ENCODE measurements around the gene PRKAR2A. TPM values are rescaled to one million over a fixed set of nuclear protein-coding genes. Genes with fewer than 3 reads are reported as not detected.
"Not testable (repeated sequence)": the region's sequence is repeated elsewhere in the genome, so short reads cannot be mapped to it uniquely, and the experiment has no call there.

Gene PRKAR2A
- total RNA-seq, 1 donor = 47.4 TPM

- Histone ChIP-seq H4K20me1 (ENCODE audit: insufficient read depth, low read length) (no peaks in the 10 kb centered on the region), H3K4me2 (ENCODE audit: insufficient read depth, low read length) (no peak overlapping the region), H2AFZ (ENCODE audit: low read length) (no peak overlapping the region), H3K4me3 (ENCODE audit: insufficient read depth, low read length) (no peak overlapping the region), H3K27me3 (ENCODE audit: insufficient read depth, low read length) (no peaks in the 10 kb centered on the region), H3K27ac (ENCODE audit: low read depth, low read length) (no peak overlapping the region), H3K36me3 (ENCODE audit: insufficient read depth, low read length) (peaks cover 40% of the 10 kb centered on the region), H3K9me3 (ENCODE audit: low read depth, low read length) (no peaks in the 10 kb centered on the region), H3K4me1 (ENCODE audit: insufficient read depth, low read length) (no peaks in the 10 kb centered on the region), H3K79me2 (ENCODE audit: insufficient read depth, low read length) (no peaks in the 10 kb centered on the region)
- TF ChIP-seq, protein P1, sequence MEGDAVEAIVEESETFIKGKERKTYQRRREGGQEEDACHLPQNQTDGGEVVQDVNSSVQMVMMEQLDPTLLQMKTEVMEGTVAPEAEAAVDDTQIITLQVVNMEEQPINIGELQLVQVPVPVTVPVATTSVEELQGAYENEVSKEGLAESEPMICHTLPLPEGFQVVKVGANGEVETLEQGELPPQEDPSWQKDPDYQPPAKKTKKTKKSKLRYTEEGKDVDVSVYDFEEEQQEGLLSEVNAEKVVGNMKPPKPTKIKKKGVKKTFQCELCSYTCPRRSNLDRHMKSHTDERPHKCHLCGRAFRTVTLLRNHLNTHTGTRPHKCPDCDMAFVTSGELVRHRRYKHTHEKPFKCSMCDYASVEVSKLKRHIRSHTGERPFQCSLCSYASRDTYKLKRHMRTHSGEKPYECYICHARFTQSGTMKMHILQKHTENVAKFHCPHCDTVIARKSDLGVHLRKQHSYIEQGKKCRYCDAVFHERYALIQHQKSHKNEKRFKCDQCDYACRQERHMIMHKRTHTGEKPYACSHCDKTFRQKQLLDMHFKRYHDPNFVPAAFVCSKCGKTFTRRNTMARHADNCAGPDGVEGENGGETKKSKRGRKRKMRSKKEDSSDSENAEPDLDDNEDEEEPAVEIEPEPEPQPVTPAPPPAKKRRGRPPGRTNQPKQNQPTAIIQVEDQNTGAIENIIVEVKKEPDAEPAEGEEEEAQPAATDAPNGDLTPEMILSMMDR (IDR thresholded peaks at IDR 0.05; ENCODE audit: extremely low read depth, low read depth, low read length) = no peak
- peak; percentile 36 for DNase-seq (ENCODE audit: insufficient read length, low spot score, missing footprints)
Measured at GRCh38 chr3:48762816-48763215, 84.9 kb downstream of the PRKAR2A start.

- peaks cover 35% of the 10 kb centered on the region for H3K36me3 ChIP-seq (ENCODE audit: insufficient read depth, low read length)
- DNase-seq (ENCODE audit: insufficient read length, low spot score, missing footprints); H3K4me3 ChIP-seq (ENCODE audit: insufficient read depth, low read length); H2AFZ ChIP-seq (ENCODE audit: low read length); H3K9me3 ChIP-seq (ENCODE audit: low read depth, low read length); H3K27ac ChIP-seq (ENCODE audit: low read depth, low read length); H3K4me1 ChIP-seq (ENCODE audit: insufficient read depth, low read length); H3K27me3 ChIP-seq (ENCODE audit: insufficient read depth, low read length); H3K4me2 ChIP-seq (ENCODE audit: insufficient read depth, low read length); H4K20me1 ChIP-seq (ENCODE audit: insufficient read depth, low read length); H3K79me2 ChIP-seq (ENCODE audit: insufficient read depth, low read length): not testable (repeated sequence)
Measured at GRCh38 chr3:48759991-48760540, 87.6 kb downstream of the PRKAR2A start.

- not testable (repeated sequence) for H3K79me2 ChIP-seq (ENCODE audit: insufficient read depth, low read length); H4K20me1 ChIP-seq (ENCODE audit: insufficient read depth, low read length); DNase-seq (ENCODE audit: insufficient read length, low spot score, missing footprints); H3K27ac ChIP-seq (ENCODE audit: low read depth, low read length); H3K4me2 ChIP-seq (ENCODE audit: insufficient read depth, low read length); H3K9me3 ChIP-seq (ENCODE audit: low read depth, low read length); H2AFZ ChIP-seq (ENCODE audit: low read length); H3K4me1 ChIP-seq (ENCODE audit: insufficient read depth, low read length); H3K27me3 ChIP-seq (ENCODE audit: insufficient read depth, low read length); H3K4me3 ChIP-seq (ENCODE audit: insufficient read depth, low read length)
- H3K36me3 ChIP-seq (ENCODE audit: insufficient read depth, low read length) = peaks cover 30% of the 10 kb centered on the region
Measured at GRCh38 chr3:48759531-48759930, 88.1 kb downstream of the PRKAR2A start.

- no peak overlapping the region for H3K4me2 ChIP-seq (ENCODE audit: insufficient read depth, low read length)
- no peak overlapping the region for H3K4me3 ChIP-seq (ENCODE audit: insufficient read depth, low read length)
- H3K27ac ChIP-seq (ENCODE audit: low read depth, low read length) = no peak overlapping the region
- H2AFZ ChIP-seq (ENCODE audit: low read length) = no peak overlapping the region
- DNase-seq (ENCODE audit: insufficient read length, low spot score, missing footprints) = no peak
- H3K79me2 ChIP-seq (ENCODE audit: insufficient read depth, low read length) = no peaks in the 10 kb centered on the region
- no peaks in the 10 kb centered on the region for H3K27me3 ChIP-seq (ENCODE audit: insufficient read depth, low read length)
- no peaks in the 10 kb centered on the region for H3K4me1 ChIP-seq (ENCODE audit: insufficient read depth, low read length)
- H3K9me3 ChIP-seq (ENCODE audit: low read depth, low read length) = no peaks in the 10 kb centered on the region
- H4K20me1 ChIP-seq (ENCODE audit: insufficient read depth, low read length) = no peaks in the 10 kb centered on the region
- TF ChIP-seq, protein P1 (IDR thresholded peaks at IDR 0.05; ENCODE audit: extremely low read depth, low read depth, low read length) = no peak
- H3K36me3 ChIP-seq (ENCODE audit: insufficient read depth, low read length) = peaks cover 25% of the 10 kb centered on the region
Measured at GRCh38 chr3:48759071-48759470, 88.6 kb downstream of the PRKAR2A start.

GRCh38 chr3:48756640-48757039 lies 91.0 kb downstream of the PRKAR2A start:
- no peak overlapping the region for H3K27ac ChIP-seq (ENCODE audit: low read depth, low read length)
- peaks cover 24% of the 10 kb centered on the region for H3K36me3 ChIP-seq (ENCODE audit: insufficient read depth, low read length)
- H2AFZ ChIP-seq (ENCODE audit: low read length) = no peak overlapping the region
- H3K27me3 ChIP-seq (ENCODE audit: insufficient read depth, low read length) = no peaks in the 10 kb centered on the region
- no peaks in the 10 kb centered on the region for H3K79me2 ChIP-seq (ENCODE audit: insufficient read depth, low read length)
- H3K9me3 ChIP-seq (ENCODE audit: low read depth, low read length) = no peaks in the 10 kb centered on the region
- DNase-seq (ENCODE audit: insufficient read length, low spot score, missing footprints) = no peak
- H3K4me3 ChIP-seq (ENCODE audit: insufficient read depth, low read length) = no peak overlapping the region
- H3K4me1 ChIP-seq (ENCODE audit: insufficient read depth, low read length) = no peaks in the 10 kb centered on the region
- TF ChIP-seq, protein P1 (IDR thresholded peaks at IDR 0.05; ENCODE audit: extremely low read depth, low read depth, low read length) = no peak
- H4K20me1 ChIP-seq (ENCODE audit: insufficient read depth, low read length) = no peaks in the 10 kb centered on the region
- no peak overlapping the region for H3K4me2 ChIP-seq (ENCODE audit: insufficient read depth, low read length)

Data from osteoblast (primary cell).